ENCODE measurements around the gene ZFPM1. TPM values are rescaled to one million over a fixed set of nuclear protein-coding genes. Genes with fewer than 3 reads are reported as not detected.

ZFPM1 gene
- total and polyA plus RNA-seq, 2 experiments from 2014 or later, result 0.53 to 2.2 TPM

DNA sequence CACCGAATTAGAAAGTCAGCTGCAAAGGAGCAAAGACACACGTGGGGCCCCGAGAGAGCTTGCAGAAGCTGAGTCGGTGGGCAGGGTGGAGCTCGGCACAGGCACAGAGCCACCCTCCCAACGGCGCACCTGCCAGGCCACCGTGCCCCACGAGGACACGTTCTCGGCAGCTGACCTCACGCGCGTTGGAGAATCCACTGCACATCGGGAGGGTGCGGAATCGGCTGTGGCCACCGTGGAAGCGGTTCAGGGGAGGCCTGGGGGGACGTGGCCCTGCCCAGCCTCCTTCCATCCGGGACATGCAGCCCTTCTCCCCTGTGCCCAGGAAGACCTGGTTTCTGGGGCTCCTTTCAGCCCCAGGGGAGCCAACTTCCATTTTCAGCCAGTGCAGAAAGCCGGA lies 20.9 kb upstream of the ZFPM1 start:
- Histone ChIP-seq H3K27ac (ENCODE audit: low read depth) (no peak overlapping the region), H4K20me1 (replicated peaks; ENCODE audit: insufficient read depth) (no peaks in the 10 kb centered on the region), H3F3A (replicated peaks; ENCODE audit: low read depth) (no peaks in the 10 kb centered on the region), H3K4me1 (ENCODE audit: insufficient read depth) (no peaks in the 10 kb centered on the region), H3K36me3 (ENCODE audit: insufficient read depth) (no peaks in the 10 kb centered on the region), H3K4me2 (no peak overlapping the region), H2AFZ (no peak overlapping the region), H3K27me3 (ENCODE audit: insufficient read depth) (no peaks in the 10 kb centered on the region), H3K79me2 (replicated peaks; ENCODE audit: insufficient read depth) (no peaks in the 10 kb centered on the region), H3K4me3 (no peak overlapping the region), H3K9me2 (ENCODE audit: insufficient read depth) (no peaks in the 10 kb centered on the region)
- no peak overlapping the region for H3K27ac Mint-ChIP-seq
- peaks cover 12% of the 10 kb centered on the region for H3K27me3 Mint-ChIP-seq (ENCODE audit: insufficient read depth, low read depth, poor library complexity)
- DNase-seq (ENCODE audit: low spot score) (no peak), ATAC-seq (no peak)
- TF ChIP-seq ZNF462 (CRISPR knock-in tag; IDR thresholded peaks at IDR 0.05), result no peak
- TF ChIP-seq ZNF114 (CRISPR knock-in tag; IDR thresholded peaks at IDR 0.05), result no peak
- no peak for TF ChIP-seq EZH2phosphoT487 (IDR thresholded peaks at IDR 0.05; ENCODE audit: unreplicated experiment)
- TF ChIP-seq, protein P1, sequence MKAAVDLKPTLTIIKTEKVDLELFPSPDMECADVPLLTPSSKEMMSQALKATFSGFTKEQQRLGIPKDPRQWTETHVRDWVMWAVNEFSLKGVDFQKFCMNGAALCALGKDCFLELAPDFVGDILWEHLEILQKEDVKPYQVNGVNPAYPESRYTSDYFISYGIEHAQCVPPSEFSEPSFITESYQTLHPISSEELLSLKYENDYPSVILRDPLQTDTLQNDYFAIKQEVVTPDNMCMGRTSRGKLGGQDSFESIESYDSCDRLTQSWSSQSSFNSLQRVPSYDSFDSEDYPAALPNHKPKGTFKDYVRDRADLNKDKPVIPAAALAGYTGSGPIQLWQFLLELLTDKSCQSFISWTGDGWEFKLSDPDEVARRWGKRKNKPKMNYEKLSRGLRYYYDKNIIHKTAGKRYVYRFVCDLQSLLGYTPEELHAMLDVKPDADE (IDR thresholded peaks at IDR 0.05), result no peak
- TF ChIP-seq STAT1 (IDR thresholded peaks at IDR 0.05; ENCODE audit: unreplicated experiment), result no peak
- TF ChIP-seq POLR2AphosphoS5 (IDR thresholded peaks at IDR 0.05; ENCODE audit: low read depth), result no peak
- H3K4me3 Mint-ChIP-seq, result no peak overlapping the region
- no peaks in the 10 kb centered on the region for H3K36me3 Mint-ChIP-seq (ENCODE audit: low read depth)
- H3K4me1 Mint-ChIP-seq, result peaks cover 2% of the 10 kb centered on the region; the same call in 2 of the 3 replicates
- no peaks in the 10 kb centered on the region for H3K9me3 Mint-ChIP-seq

Measured in GM23338 (cell line).